ENCODE data around the gene HUNK.

DNA sequence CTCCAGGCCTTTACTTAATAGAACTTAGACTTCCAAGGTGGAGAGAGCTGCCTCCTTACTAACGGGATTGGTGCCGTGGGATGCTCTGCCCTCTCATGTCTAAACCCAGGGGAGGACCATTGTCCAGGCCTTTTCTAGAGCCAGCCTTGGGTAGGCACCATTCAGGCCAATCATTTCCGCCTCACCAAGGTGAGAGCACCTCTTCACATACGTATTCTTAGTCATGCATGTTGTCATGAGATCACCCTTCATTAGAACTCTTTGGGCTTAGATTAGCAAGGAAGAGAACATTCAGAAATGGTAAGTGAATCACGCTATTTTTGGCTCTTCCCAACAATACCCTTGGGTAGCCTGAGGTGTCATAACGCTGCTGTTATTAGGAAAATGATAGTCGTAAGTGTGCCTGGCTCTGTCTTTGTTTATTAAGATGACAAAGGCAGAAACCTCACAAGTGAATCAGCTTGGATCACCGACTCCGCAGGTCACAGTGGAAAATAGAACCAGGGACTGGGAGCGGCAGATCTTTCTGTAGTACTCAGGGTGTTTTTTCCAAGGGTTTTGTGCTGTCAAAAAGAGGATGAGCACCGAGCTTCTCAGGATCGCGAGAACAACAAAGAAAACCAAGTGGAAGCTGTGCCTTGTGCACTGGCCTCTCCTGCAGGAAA, 55.0 kb downstream of the HUNK start:
- TF ChIP-seq EZH2 (IDR thresholded peaks at IDR 0.05; ENCODE audit: insufficient read depth, low read length), result no peak
- TF ChIP-seq, protein P1, sequence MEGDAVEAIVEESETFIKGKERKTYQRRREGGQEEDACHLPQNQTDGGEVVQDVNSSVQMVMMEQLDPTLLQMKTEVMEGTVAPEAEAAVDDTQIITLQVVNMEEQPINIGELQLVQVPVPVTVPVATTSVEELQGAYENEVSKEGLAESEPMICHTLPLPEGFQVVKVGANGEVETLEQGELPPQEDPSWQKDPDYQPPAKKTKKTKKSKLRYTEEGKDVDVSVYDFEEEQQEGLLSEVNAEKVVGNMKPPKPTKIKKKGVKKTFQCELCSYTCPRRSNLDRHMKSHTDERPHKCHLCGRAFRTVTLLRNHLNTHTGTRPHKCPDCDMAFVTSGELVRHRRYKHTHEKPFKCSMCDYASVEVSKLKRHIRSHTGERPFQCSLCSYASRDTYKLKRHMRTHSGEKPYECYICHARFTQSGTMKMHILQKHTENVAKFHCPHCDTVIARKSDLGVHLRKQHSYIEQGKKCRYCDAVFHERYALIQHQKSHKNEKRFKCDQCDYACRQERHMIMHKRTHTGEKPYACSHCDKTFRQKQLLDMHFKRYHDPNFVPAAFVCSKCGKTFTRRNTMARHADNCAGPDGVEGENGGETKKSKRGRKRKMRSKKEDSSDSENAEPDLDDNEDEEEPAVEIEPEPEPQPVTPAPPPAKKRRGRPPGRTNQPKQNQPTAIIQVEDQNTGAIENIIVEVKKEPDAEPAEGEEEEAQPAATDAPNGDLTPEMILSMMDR (IDR thresholded peaks at IDR 0.05; ENCODE audit: insufficient read depth, low read depth, low read length), result no peak

Data from astrocyte (in vitro differentiated cells and primary cell).